ENCODE data around the gene UNCX.
"Not testable (repeated sequence)": the region's sequence is repeated elsewhere in the genome, so short reads cannot be mapped to it uniquely, and the experiment has no call there.

The UNCX gene

GRCh38 chr7:1232623-1233332, at the start of gene UNCX:
Gene UNCX (plus strand): TSS chr7:1232872. CDS start chr7:1233018, 146 bp downstream.
- DNase-seq = no peak

- no peak for DNase-seq
These were observed 45.5 kb upstream of the UNCX start for GRCh38 chr7:1187127-1187526.

GRCh38 chr7:1188720-1189294, 43.9 kb upstream of the UNCX start:
- no peak for DNase-seq

- DNase-seq = no peak
These were observed 42.5 kb upstream of the UNCX start for GRCh38 chr7:1189986-1190772.

- peak; percentile 79 to 92 (median 91) for DNase-seq
These were observed 40.4 kb upstream of the UNCX start for GRCh38 chr7:1192171-1192676.

GRCh38 chr7:1193593-1194424, 38.9 kb upstream of the UNCX start:
- DNase-seq = peak; percentile 54 to 76 (median 55)

- not testable (repeated sequence) for DNase-seq
These were observed 36.2 kb upstream of the UNCX start for GRCh38 chr7:1196441-1196840.

GRCh38 chr7:1196950-1197349, 35.7 kb upstream of the UNCX start:
- DNase-seq = no peak

GRCh38 chr7:1197997-1198625, 34.6 kb upstream of the UNCX start:
- DNase-seq = no peak

- no peak for DNase-seq
These were observed 32.6 kb upstream of the UNCX start for GRCh38 chr7:1200045-1200444.

GRCh38 chr7:1201916-1202315, 30.8 kb upstream of the UNCX start:
- no peak for DNase-seq

GRCh38 chr7:1202914-1203313, 29.8 kb upstream of the UNCX start:
- DNase-seq = not testable (repeated sequence)

GRCh38 chr7:1204460-1205140, 28.1 kb upstream of the UNCX start:
- no peak for DNase-seq

GRCh38 chr7:1205742-1206141, 26.9 kb upstream of the UNCX start:
- not testable (repeated sequence) for DNase-seq

GRCh38 chr7:1209097-1209496, 23.6 kb upstream of the UNCX start:
- DNase-seq = no peak

GRCh38 chr7:1210321-1210978, 22.2 kb upstream of the UNCX start:
- no peak for DNase-seq

- no peak for DNase-seq
These were observed 21.6 kb upstream of the UNCX start for GRCh38 chr7:1210979-1211608.

GRCh38 chr7:1211611-1212010, 21.1 kb upstream of the UNCX start:
- no peak for DNase-seq

- DNase-seq = not testable (repeated sequence)
These were observed 20.6 kb upstream of the UNCX start for GRCh38 chr7:1212025-1212424.

- no peak for DNase-seq
These were observed 18.2 kb upstream of the UNCX start for GRCh38 chr7:1214516-1214915.
